Nephron (organoid): Measurements from ENCODE around the gene AMH.

Source experiments
- H3K27ac Mint-ChIP-seq, 3 experiments: 2 replicates each; pipeline ENCODE4 v1.8.0; 2020; ENCODE audit warnings: mixed read lengths in 3 of 3, mild to moderate bottlenecking in 2 of 3, moderate library complexity in 1 of 3
- H3K27me3 Mint-ChIP-seq: 2 replicates; pipeline ENCODE4 v1.8.0; 2021; ENCODE audit warnings: low read depth, mild to moderate bottlenecking, moderate library complexity, mixed read lengths
- H3K36me3 Mint-ChIP-seq: 2 replicates; pipeline ENCODE4 v1.8.0; 2020; ENCODE audit warnings: low read depth, mixed read lengths
- H3K4me1 Mint-ChIP-seq: 2 replicates; pipeline ENCODE4 v1.8.0; 2020; ENCODE audit warnings: mixed read lengths
- H3K4me3 Mint-ChIP-seq, 3 experiments: 2 replicates each; pipeline ENCODE4 v1.8.0; 2020; ENCODE audit warnings: mild to moderate bottlenecking in 3 of 3, mixed read lengths in 3 of 3, moderate library complexity in 2 of 3
- H3K9me3 Mint-ChIP-seq: 2 replicates; pipeline ENCODE4 v1.8.0; 2020; ENCODE audit warnings: mixed read lengths
- TF ChIP-seq, protein P1 (sequence below), 3 experiments: fragments of 200-600 bp; sonication (generic); IDR thresholded peaks; one replicate each; pipeline ENCODE4 v1.5.0; 2021; ENCODE audit warnings: antibody characterized with exemption in 3 of 3; ENCODE audit not compliant: unreplicated experiment in 3 of 3

Gene AMH

DNA sequence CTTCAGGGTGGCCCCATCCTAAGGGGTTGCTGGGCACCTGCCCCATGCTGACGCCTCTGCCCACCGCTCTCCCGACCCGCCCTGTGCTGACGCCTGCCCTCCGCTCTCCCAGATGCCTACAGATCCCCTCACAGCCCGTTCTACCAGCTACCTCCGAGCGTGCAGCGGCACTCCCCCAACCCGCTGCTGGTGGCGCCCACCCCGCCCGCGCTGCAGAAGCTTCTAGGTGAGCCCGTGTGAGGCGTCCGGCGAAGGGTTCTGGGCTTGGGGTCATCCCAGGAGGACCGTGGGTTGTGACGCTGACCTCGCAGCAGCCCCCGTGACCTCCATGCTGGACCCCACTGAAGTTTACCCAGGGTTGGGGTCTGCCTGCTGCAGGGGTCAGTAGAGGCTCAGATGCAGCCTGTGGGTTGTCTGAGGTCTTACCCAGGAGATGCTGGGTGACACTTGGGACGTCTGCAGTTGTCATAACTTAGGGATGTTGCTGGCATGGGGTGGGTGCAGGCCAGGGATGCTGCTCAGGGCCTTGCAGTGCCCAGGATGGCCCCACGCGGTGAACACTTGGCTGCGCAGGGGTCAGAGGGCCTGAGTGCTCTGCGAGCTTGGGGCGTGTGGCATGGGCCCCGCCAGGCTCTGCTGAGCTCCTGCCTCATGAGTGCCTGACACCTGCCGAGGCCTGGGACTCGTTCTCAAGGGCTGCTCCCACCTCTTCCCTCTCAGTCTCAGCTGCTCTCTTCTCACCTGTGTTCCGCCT is 38.0 kb upstream of the AMH start:
- no peak overlapping the region for H3K4me3 Mint-ChIP-seq
- H3K27me3 Mint-ChIP-seq = no peaks in the 10 kb centered on the region
- no peaks in the 10 kb centered on the region for H3K9me3 Mint-ChIP-seq
- peaks cover 51% of the 10 kb centered on the region for H3K36me3 Mint-ChIP-seq
- TF ChIP-seq, protein P1, sequence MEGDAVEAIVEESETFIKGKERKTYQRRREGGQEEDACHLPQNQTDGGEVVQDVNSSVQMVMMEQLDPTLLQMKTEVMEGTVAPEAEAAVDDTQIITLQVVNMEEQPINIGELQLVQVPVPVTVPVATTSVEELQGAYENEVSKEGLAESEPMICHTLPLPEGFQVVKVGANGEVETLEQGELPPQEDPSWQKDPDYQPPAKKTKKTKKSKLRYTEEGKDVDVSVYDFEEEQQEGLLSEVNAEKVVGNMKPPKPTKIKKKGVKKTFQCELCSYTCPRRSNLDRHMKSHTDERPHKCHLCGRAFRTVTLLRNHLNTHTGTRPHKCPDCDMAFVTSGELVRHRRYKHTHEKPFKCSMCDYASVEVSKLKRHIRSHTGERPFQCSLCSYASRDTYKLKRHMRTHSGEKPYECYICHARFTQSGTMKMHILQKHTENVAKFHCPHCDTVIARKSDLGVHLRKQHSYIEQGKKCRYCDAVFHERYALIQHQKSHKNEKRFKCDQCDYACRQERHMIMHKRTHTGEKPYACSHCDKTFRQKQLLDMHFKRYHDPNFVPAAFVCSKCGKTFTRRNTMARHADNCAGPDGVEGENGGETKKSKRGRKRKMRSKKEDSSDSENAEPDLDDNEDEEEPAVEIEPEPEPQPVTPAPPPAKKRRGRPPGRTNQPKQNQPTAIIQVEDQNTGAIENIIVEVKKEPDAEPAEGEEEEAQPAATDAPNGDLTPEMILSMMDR (IDR thresholded peaks at IDR 0.05; ENCODE audit: unreplicated experiment in 3 of 3) = no peak
- H3K4me1 Mint-ChIP-seq = peaks cover 21% of the 10 kb centered on the region
- no peak overlapping the region for H3K27ac Mint-ChIP-seq

DNA sequence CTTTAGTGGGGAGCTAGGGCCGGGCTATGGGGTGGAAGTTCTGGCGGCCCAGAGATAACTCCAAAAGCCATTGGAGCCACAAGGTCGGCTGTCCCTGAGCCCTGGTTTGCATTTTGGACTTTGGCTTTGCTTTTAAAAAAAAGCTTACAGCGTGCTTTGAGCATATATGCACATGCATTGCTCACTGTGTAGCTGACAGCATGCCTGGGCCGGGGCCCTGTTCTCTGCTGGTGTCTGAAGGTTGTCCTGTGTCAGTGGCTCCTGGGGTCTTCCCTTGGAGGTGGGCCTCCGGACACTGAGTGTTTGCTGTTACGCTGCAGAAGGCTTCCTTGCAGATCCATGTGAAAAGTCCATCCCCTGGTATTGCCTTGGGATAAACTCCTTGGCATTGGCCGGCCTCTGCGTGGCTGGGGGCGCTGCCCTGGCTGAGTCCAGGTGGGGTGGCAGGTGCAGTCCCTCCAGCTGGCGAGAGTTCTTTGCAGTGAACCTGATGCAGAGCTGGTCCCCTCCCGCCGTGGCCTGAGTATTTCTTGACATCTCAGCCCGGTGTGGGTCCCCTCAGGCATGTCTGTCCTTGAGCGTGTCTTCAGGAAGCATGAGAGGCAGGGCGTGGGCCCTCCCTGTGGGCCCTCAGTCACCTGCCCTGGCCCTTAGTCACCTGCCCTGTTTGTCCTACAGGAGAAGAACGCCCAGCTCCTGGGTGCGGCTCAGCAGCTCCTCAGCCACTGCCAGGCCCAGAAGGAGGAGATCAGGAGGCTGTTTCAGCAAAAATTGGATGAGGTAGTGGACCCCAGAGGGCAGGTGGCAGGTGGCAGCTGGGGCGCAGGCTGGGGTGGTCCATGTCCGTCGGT is 36.0 kb upstream of the AMH start:
- TF ChIP-seq, protein P1 (IDR thresholded peaks at IDR 0.05; ENCODE audit: unreplicated experiment in 3 of 3) = no peak
- Mint-ChIP-seq H3K9me3 (no peaks in the 10 kb centered on the region), H3K27ac (peak overlapping the region in 2 of 3 experiments; percentile 35 to 71), H3K27me3 (no peaks in the 10 kb centered on the region), H3K4me3 (no peak overlapping the region), H3K36me3 (peaks cover 53% of the 10 kb centered on the region), H3K4me1 (peaks cover 21% of the 10 kb centered on the region)

DNA sequence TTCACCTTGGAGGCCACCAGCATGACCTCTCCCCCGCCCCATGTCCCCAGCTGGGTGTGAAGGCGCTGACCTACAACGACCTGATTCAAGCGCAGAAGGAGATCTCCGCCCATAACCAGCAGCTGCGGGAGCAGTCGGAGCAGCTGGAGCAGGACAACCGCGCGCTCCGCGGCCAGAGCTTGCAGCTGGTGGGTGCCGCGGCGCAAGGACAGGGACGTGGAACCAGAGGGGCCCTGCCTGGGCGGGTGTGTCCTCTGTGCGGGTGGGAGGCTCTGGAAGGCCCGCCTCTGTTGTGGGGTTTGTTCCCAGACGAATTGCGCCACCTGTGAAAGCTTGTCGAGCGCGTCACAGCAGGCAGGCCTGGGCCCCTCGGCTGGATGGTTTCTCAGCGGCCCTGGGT is 35.3 kb upstream of the AMH start:
- TF ChIP-seq, protein P1 (IDR thresholded peaks at IDR 0.05; ENCODE audit: unreplicated experiment in 3 of 3) = no peak
- Mint-ChIP-seq H3K4me1 (peaks cover 18% of the 10 kb centered on the region), H3K27me3 (no peaks in the 10 kb centered on the region), H3K27ac (peak overlapping the region in 2 of 3 experiments; percentile 35 to 71), H3K9me3 (no peaks in the 10 kb centered on the region), H3K36me3 (peaks cover 53% of the 10 kb centered on the region), H3K4me3 (no peak overlapping the region)

DNA sequence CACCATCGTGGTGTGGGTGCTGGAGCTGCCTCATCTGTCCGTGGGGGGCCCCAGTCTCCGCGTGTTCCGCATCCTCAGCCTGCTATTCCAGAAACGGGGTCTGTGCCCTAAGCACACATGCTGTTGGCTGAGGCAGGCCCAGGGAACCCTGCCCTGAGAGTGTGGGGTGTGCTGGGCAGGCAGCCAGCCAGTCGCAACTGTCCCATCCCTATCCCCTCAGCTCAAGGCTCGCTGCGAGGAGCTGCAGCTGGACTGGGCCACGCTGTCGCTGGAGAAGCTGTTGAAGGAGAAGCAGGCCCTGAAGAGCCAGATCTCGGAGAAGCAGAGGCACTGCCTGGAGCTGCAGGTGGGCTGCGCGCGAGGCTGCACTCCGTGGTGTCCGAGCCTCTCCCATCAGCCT is 34.9 kb upstream of the AMH start:
- H3K4me3 Mint-ChIP-seq = no peak overlapping the region
- H3K4me1 Mint-ChIP-seq = peaks cover 14% of the 10 kb centered on the region
- H3K27ac Mint-ChIP-seq = no peak overlapping the region
- H3K36me3 Mint-ChIP-seq = peaks cover 51% of the 10 kb centered on the region
- H3K9me3 Mint-ChIP-seq = no peaks in the 10 kb centered on the region
- TF ChIP-seq, protein P1 (IDR thresholded peaks at IDR 0.05; ENCODE audit: unreplicated experiment in 3 of 3) = no peak
- H3K27me3 Mint-ChIP-seq = no peaks in the 10 kb centered on the region

DNA sequence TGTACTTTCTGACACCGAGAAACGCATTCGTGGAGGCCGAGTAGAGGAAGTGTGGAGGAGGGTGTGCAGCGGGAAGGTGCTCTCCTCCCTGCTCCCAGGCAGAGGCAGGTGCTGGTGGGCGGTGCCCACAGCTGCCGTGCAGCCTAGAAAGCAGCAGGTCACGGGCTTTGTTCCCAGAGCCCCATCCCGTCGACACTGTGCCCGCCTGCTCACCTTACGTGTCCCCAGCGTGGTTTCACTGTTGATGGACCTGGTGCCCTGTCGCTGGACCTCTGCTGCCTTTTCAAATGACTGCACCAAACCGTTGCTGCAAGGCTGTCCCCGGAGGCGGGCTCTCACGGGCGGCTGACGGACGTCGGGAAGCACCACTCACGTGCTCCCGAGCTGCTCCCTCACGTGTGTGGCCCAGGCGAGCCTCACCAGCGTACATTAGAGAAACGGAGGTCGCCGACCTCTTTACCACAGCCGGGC is 33.8 kb upstream of the AMH start:
- Mint-ChIP-seq H3K9me3 (no peaks in the 10 kb centered on the region), H3K27ac (no peak overlapping the region), H3K36me3 (peaks cover 53% of the 10 kb centered on the region), H3K4me3 (no peak overlapping the region), H3K27me3 (no peaks in the 10 kb centered on the region), H3K4me1 (peaks cover 14% of the 10 kb centered on the region)
- TF ChIP-seq, protein P1 (IDR thresholded peaks at IDR 0.05; ENCODE audit: unreplicated experiment in 3 of 3) = no peak
